Keratinocyte (primary cell): ENCODE results near the gene FCER2. TPM values are rescaled to one million over a fixed set of nuclear protein-coding genes. Genes with fewer than 3 reads are reported as not detected.

Experiments
- DNase-seq: peaks from one replicate; pipeline ENCODE4 v3.0.0-alpha.2; 2011; ENCODE audit warnings: low read depth, missing footprints, low spot score
- FAIRE-seq: peaks from 2 replicates; lab custom pipeline; 2011; peaks lifted over from hg19 to GRCh38; lab: Jason Lieb, UNC
- H2AFZ ChIP-seq: 2 replicates; pipeline ENCODE4 v1.6.0; 2012; ENCODE audit warnings: low read length, control low read depth, inconsistent platforms; ENCODE audit not compliant: control insufficient read depth
- H3K27ac ChIP-seq: 2 replicates; pipeline ENCODE4 v1.5.1; 2011; ENCODE audit warnings: low read length; ENCODE audit not compliant: control insufficient read depth, insufficient read depth
- H3K27me3 ChIP-seq: 3 replicates; pipeline ENCODE4 v1.6.0; 2011; ENCODE audit warnings: low read length; ENCODE audit not compliant: control insufficient read depth, insufficient read depth; ENCODE audit errors: extremely low read depth
- H3K36me3 ChIP-seq, 2 experiments: 2 replicates in 1 of 2; 3 replicates in 1 of 2; pipeline ENCODE4 v1.5.1; 2011; ENCODE audit warnings: low read length in 2 of 2, mild to moderate bottlenecking in 1 of 2; ENCODE audit not compliant: control insufficient read depth in 2 of 2, insufficient read depth in 2 of 2; ENCODE audit errors: extremely low read depth in 1 of 2
- H3K4me1 ChIP-seq: 3 replicates; pipeline ENCODE4 v1.5.1; 2011; ENCODE audit warnings: low read length; ENCODE audit not compliant: control insufficient read depth, insufficient read depth; ENCODE audit errors: extremely low read depth
- H3K4me2 ChIP-seq: 3 replicates; pipeline ENCODE4 v1.6.0; 2011; ENCODE audit warnings: low read depth, low read length; ENCODE audit not compliant: control insufficient read depth, insufficient read depth; ENCODE audit errors: extremely low read depth
- H3K4me3 ChIP-seq, 3 experiments: fragments of 200-600 bp in 1 of 3; sonication (generic) in 1 of 3; 2 replicates in 2 of 3; 3 replicates in 1 of 3; pipeline ENCODE4 v1.5.1; 2011 to 2016; ENCODE audit warnings: low read length in 3 of 3, mild to moderate bottlenecking in 3 of 3, control low read depth in 2 of 3, inconsistent platforms in 1 of 3, low read depth in 1 of 3, mixed read lengths in 1 of 3, mixed run types in 1 of 3, moderate library complexity in 1 of 3; ENCODE audit not compliant: control insufficient read depth in 2 of 3, insufficient read depth in 2 of 3; ENCODE audit errors: extremely low read depth in 1 of 3
- H3K79me2 ChIP-seq: 2 replicates; pipeline ENCODE4 v1.6.0; 2012; ENCODE audit warnings: low read length; ENCODE audit not compliant: control insufficient read depth, insufficient read depth
- H3K9ac ChIP-seq: 3 replicates; pipeline ENCODE4 v1.6.0; 2011; ENCODE audit warnings: low read length; ENCODE audit not compliant: control insufficient read depth, insufficient read depth; ENCODE audit errors: extremely low read depth
- H3K9me1 ChIP-seq: 3 replicates; pipeline ENCODE4 v1.6.0; 2011; ENCODE audit warnings: low read length; ENCODE audit not compliant: control insufficient read depth, insufficient read depth; ENCODE audit errors: extremely low read depth
- H3K9me3 ChIP-seq: 2 replicates; pipeline ENCODE4 v1.5.1; 2012; ENCODE audit warnings: low read depth, low read length; ENCODE audit not compliant: control insufficient read depth
- H4K20me1 ChIP-seq: 3 replicates; pipeline ENCODE4 v1.6.0; 2011; ENCODE audit warnings: low read length; ENCODE audit not compliant: control insufficient read depth, insufficient read depth; ENCODE audit errors: extremely low read depth
- CTCF ChIP-seq, 3 experiments: IDR thresholded peaks in 1 of 3; conservative IDR thresholded peaks in 1 of 3; optimal IDR thresholded peaks in 1 of 3; 2 replicates in 2 of 3; 3 replicates in 1 of 3; pipeline versions ENCODE3 to v1.5.1; 2011; ENCODE audit warnings: low read length in 3 of 3, mild to moderate bottlenecking in 3 of 3, moderate library complexity in 2 of 3, control low read depth in 1 of 3, inconsistent platforms in 1 of 3; ENCODE audit not compliant: insufficient read depth in 2 of 3; ENCODE audit errors: extremely low read depth in 1 of 3
- EZH2 ChIP-seq: IDR thresholded peaks from one replicate; pipeline ENCODE4 v1.6.1; 2012; ENCODE audit warnings: inconsistent platforms, mild to moderate bottlenecking, low read length, moderate library complexity
- dilution Hi-C: fragments of 300-500 bp; cut with MboI; formaldehyde crosslinking; loops from one replicate; pipeline ENCODE4 v1.7.0; 2020; ENCODE audit warnings: low sequenced_read_pairs; ENCODE audit not compliant: extremely low pct_ligation_motif_present
- polyA plus RNA-seq, 5 experiments: library from polyadenylated mRNA; depleted of rRNA in 3 of 5; stranded (reverse) in 3 of 5; stranded (forward) in 1 of 5; unstranded in 1 of 5; fragments of >200 nt; gene quantifications; 1 replicate in 1 of 5; 2 replicates in 3 of 5; 3 replicates in 1 of 5; pipeline versions ENCODE4 v1.2.1 to v1.2.3, GENCODE V29; 2011 to 2012; ENCODE audit warnings: missing spikeins in 2 of 5, low read depth in 1 of 5, low replicate concordance in 1 of 5

FCER2 gene
- polyA plus RNA-seq, 1 donor (not counting 4 experiments of a cell fraction or from before 2014, with no cell fraction given) = not detected

GRCh38 chr19:7639863-7640348 lies 62.0 kb downstream of the FCER2 start:
- Histone ChIP-seq H3K9me3 (no peaks in the 10 kb centered on the region), H4K20me1 (no peaks in the 10 kb centered on the region), H3K27ac (no peak overlapping the region), H3K79me2 (peaks cover 16% of the 10 kb centered on the region), H3K4me1 (peaks cover 3% of the 10 kb centered on the region), H3K36me3 (peaks cover 9 to 12% of the 10 kb centered on the region in 2 experiments), H3K4me2 (no peak overlapping the region), H3K9ac (no peak overlapping the region), H3K27me3 (no peaks in the 10 kb centered on the region), H3K4me3 (no peak overlapping the region), H3K9me1 (no peaks in the 10 kb centered on the region), H2AFZ (no peak overlapping the region)
- dilution Hi-C loops = no loop called here
- FAIRE-seq = no peak
- no peak for DNase-seq
- TF ChIP-seq CTCF (optimal IDR thresholded peaks at IDR 0.05 in 1 of 3, IDR thresholded peaks at IDR 0.05 in 1 of 3, conservative IDR thresholded peaks at IDR 0.05 in 1 of 3; ENCODE audit: extremely low read depth in 1 of 3, insufficient read depth in 2 of 3, low read length in 3 of 3) (no peak), EZH2 (no peak)

DNA sequence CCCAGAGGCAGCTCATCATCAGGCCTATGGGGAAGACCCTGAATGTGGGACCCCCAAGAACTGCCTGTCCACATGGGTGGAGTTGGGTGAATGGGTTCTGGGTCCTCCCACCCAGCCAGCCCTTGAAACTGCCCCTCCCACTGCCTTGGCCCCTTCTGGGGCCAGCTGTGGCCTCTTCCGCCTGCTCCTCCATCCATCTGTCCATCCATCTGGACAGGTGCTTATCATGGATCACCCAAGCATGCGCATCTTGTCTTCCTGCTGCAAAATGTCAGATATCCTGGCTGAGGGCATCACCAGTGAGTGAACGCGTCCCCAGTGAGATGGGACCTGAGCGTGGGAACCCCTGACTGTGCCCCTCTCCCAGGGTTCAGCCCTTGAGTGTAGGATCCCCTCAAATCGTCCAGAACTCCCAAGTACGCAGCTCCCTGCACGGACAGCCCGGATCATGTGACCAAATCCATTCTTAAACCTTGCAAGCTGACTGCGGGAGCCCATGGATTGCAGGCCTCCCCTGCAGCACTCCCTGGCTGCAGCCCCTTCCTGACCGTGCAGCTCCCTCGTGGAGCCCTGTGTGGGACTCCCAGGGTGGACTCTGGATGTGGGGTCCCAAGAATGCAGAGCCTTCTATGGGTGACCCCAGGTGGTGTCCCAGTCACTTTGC lies 63.0 kb downstream of the FCER2 start:
- no peak overlapping the region for H3K27ac ChIP-seq
- no peak overlapping the region for H3K4me2 ChIP-seq
- peaks cover 16% of the 10 kb centered on the region for H3K79me2 ChIP-seq
- no peak for FAIRE-seq
- H3K36me3 ChIP-seq = peaks cover 9% of the 10 kb centered on the region in 2 experiments
- H2AFZ ChIP-seq = no peak overlapping the region
- H3K9ac ChIP-seq = no peak overlapping the region
- dilution Hi-C loops = no loop called here
- H3K4me1 ChIP-seq = peaks cover 3% of the 10 kb centered on the region
- H3K4me3 ChIP-seq = no peak overlapping the region
- TF ChIP-seq CTCF (optimal IDR thresholded peaks at IDR 0.05 in 1 of 3, IDR thresholded peaks at IDR 0.05 in 1 of 3, conservative IDR thresholded peaks at IDR 0.05 in 1 of 3; ENCODE audit: extremely low read depth in 1 of 3, insufficient read depth in 2 of 3, low read length in 3 of 3) = no peak
- TF ChIP-seq EZH2 = no peak
- H3K27me3 ChIP-seq = no peaks in the 10 kb centered on the region
- no peaks in the 10 kb centered on the region for H4K20me1 ChIP-seq
- no peaks in the 10 kb centered on the region for H3K9me3 ChIP-seq
- H3K9me1 ChIP-seq = no peaks in the 10 kb centered on the region
- no peak for DNase-seq

Other genes with a start within 250 kb of the FCER2 start
- gene PEX11G, start 213.1 kb downstream of the FCER2 start, polyA plus RNA-seq = 1.1 to 2.7 TPM (median 1.3 TPM) in 3 replicates
- gene ZNF358, start 186.0 kb downstream of the FCER2 start, polyA plus RNA-seq = 8.5 to 15.9 TPM (median 10.0 TPM) in 3 replicates
- gene MCOLN1, start 179.5 kb downstream of the FCER2 start, polyA plus RNA-seq = 14.0 to 36.0 TPM (median 15.5 TPM) in 3 replicates
- 22.4 to 40.0 TPM (median 33.1 TPM) in 3 replicates for gene PNPLA6, start 166.4 kb downstream of the FCER2 start, polyA plus RNA-seq
- 2.4 to 6.1 TPM (median 5.0 TPM) in 3 replicates for gene CAMSAP3, start 106.3 kb downstream of the FCER2 start, polyA plus RNA-seq
- gene XAB2, start 72.6 kb downstream of the FCER2 start, polyA plus RNA-seq = 15.6 to 22.9 TPM (median 17.7 TPM) in 3 replicates
- gene PET100, start 72.3 kb downstream of the FCER2 start, polyA plus RNA-seq = 32.8 to 85.8 TPM (median 51.5 TPM) in 3 replicates
- not detected in 3 replicates for gene PCP2, start 68.4 kb downstream of the FCER2 start, polyA plus RNA-seq
- 58.8 to 88.7 TPM (median 63.6 TPM) in 3 replicates for gene STXBP2, start 65.0 kb downstream of the FCER2 start, polyA plus RNA-seq
- gene RETN, start 33.1 kb downstream of the FCER2 start, polyA plus RNA-seq = not detected in 3 replicates
- 0.09 TPM in 1 of 3 replicates, not detected in the others for gene MCEMP1, start 25.0 kb downstream of the FCER2 start, polyA plus RNA-seq
- 27.7 to 141 TPM (median 54.8 TPM) in 3 replicates for gene TRAPPC5, start 21.3 kb downstream of the FCER2 start, polyA plus RNA-seq
- gene CLEC4G, start 30.0 kb upstream of the FCER2 start, polyA plus RNA-seq = not detected in 3 replicates
- gene CD209, start 45.4 kb upstream of the FCER2 start, polyA plus RNA-seq = not detected in 3 replicates
- gene CLEC4M, start 61.1 kb upstream of the FCER2 start, polyA plus RNA-seq = 0.03 TPM in 1 of 3 replicates, not detected in the others
- gene EVI5L, start 128.1 kb upstream of the FCER2 start, polyA plus RNA-seq = 7.5 to 14.8 TPM (median 8.5 TPM) in 3 replicates
- 0.05 TPM in 2 of 3 replicates, not detected in the other for gene PRR36, start 172.3 kb upstream of the FCER2 start, polyA plus RNA-seq
- 11.5 to 22.2 TPM (median 13.5 TPM) in 3 replicates for gene LRRC8E, start 186.4 kb upstream of the FCER2 start, polyA plus RNA-seq
- 8.4 to 11.7 TPM (median 10.9 TPM) in 3 replicates for gene MAP2K7, start 201.7 kb upstream of the FCER2 start, polyA plus RNA-seq
- 0.28 to 0.72 TPM (median 0.68 TPM) in 3 replicates for gene TGFBR3L, start 212.7 kb upstream of the FCER2 start, polyA plus RNA-seq
- 10.7 to 15.5 TPM (median 10.8 TPM) in 3 replicates for gene SNAPC2, start 218.2 kb upstream of the FCER2 start, polyA plus RNA-seq
- 0.41 to 2.1 TPM (median 1.5 TPM) in 3 replicates for gene CTXN1, start 224.0 kb upstream of the FCER2 start, polyA plus RNA-seq
- 32.4 to 37.1 TPM (median 34.8 TPM) in 3 replicates for gene TIMM44, start 241.5 kb upstream of the FCER2 start, polyA plus RNA-seq